ENCODE data around the gene TMEM231.

Gene TMEM231

DNA sequence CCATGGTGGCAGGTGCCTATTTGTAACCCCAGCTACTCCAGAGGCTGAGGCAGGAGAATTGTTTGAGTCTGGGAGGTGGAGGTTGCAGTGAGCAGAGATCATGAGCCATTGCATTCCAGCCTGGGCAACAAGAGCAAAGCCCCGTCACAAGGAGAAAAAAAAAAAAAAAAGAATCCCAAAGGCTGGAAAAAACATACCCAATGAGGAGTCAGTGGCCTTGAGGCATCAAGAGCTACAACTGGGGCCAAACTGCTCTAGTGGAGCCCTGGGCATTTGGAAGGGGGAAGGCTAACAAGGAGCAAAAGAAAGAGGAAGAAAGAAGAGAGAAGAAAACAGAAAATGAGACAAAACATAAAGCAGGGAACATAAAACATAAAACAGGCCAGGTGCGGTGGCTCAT is 67.7 kb downstream of the TMEM231 start:
- no peak for DNase-seq
- no peak for ATAC-seq
